ENCODE measurements around the gene ARHGEF7. TPM values are rescaled to one million over a fixed set of nuclear protein-coding genes. Genes with fewer than 3 reads are reported as not detected.
"Not testable (repeated sequence)": the region's sequence is repeated elsewhere in the genome, so short reads cannot be mapped to it uniquely, and the experiment has no call there.

Gene ARHGEF7
- total and polyA plus RNA-seq, 2 experiments from 2014 or later, result 30.1 to 46.8 TPM

- 10% methylated on average over 2 of the region's 2 CpGs for WGBS (ENCODE audit: low lambda C conversion rate, missing lambda C conversion rate)
- Histone ChIP-seq H4K20me1 (ENCODE audit: insufficient read depth, poor library complexity, severe bottlenecking) (no peaks in the 10 kb centered on the region), H2AFZ (peak overlapping the region; percentile 89), H3K79me2 (no peaks in the 10 kb centered on the region), H3K9me2 (replicated peaks; ENCODE audit: insufficient read depth) (no peaks in the 10 kb centered on the region), H3K27ac (no peak overlapping the region), H3K9me3 (ENCODE audit: low read depth) (no peaks in the 10 kb centered on the region), H3K4me2 (peak overlapping the region; percentile 96), H3K36me3 (replicated peaks; ENCODE audit: insufficient read depth, low read depth) (no peaks in the 10 kb centered on the region), H3K4me3 (peak overlapping the region; percentile 73), H3K4me1 (ENCODE audit: insufficient read depth) (peaks cover 3% of the 10 kb centered on the region), H3K27me3 (no peaks in the 10 kb centered on the region)
- TF ChIP-seq EZH2 (IDR thresholded peaks at IDR 0.05; ENCODE audit: borderline replicate concordance) (no peak), EZH2phosphoT487 (IDR thresholded peaks at IDR 0.05; ENCODE audit: low read depth, severe bottlenecking, unreplicated experiment) (no peak)
- TF ChIP-seq, protein P1, sequence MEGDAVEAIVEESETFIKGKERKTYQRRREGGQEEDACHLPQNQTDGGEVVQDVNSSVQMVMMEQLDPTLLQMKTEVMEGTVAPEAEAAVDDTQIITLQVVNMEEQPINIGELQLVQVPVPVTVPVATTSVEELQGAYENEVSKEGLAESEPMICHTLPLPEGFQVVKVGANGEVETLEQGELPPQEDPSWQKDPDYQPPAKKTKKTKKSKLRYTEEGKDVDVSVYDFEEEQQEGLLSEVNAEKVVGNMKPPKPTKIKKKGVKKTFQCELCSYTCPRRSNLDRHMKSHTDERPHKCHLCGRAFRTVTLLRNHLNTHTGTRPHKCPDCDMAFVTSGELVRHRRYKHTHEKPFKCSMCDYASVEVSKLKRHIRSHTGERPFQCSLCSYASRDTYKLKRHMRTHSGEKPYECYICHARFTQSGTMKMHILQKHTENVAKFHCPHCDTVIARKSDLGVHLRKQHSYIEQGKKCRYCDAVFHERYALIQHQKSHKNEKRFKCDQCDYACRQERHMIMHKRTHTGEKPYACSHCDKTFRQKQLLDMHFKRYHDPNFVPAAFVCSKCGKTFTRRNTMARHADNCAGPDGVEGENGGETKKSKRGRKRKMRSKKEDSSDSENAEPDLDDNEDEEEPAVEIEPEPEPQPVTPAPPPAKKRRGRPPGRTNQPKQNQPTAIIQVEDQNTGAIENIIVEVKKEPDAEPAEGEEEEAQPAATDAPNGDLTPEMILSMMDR (IDR thresholded peaks at IDR 0.05; ENCODE audit: poor library complexity), result no peak
- DNase-seq (ENCODE audit: low spot score), result no peak
Measured at GRCh38 chr13:111068009-111068350, 47.1 kb upstream of the ARHGEF7 start.

GRCh38 chr13:111071120-111071519, 44.0 kb upstream of the ARHGEF7 start:
- H3K27ac ChIP-seq; H3K27me3 ChIP-seq; H3K9me3 ChIP-seq (ENCODE audit: low read depth); H3K4me3 ChIP-seq; H3K79me2 ChIP-seq; H4K20me1 ChIP-seq (ENCODE audit: insufficient read depth, poor library complexity, severe bottlenecking); H3K4me2 ChIP-seq; H2AFZ ChIP-seq; H3K9me2 ChIP-seq (replicated peaks; ENCODE audit: insufficient read depth); H3K36me3 ChIP-seq (replicated peaks; ENCODE audit: insufficient read depth, low read depth); DNase-seq (ENCODE audit: low spot score); H3K4me1 ChIP-seq (ENCODE audit: insufficient read depth): not testable (repeated sequence)
- 61% methylated on average over 4 of the region's 4 CpGs for WGBS (ENCODE audit: low lambda C conversion rate, missing lambda C conversion rate)

DNA sequence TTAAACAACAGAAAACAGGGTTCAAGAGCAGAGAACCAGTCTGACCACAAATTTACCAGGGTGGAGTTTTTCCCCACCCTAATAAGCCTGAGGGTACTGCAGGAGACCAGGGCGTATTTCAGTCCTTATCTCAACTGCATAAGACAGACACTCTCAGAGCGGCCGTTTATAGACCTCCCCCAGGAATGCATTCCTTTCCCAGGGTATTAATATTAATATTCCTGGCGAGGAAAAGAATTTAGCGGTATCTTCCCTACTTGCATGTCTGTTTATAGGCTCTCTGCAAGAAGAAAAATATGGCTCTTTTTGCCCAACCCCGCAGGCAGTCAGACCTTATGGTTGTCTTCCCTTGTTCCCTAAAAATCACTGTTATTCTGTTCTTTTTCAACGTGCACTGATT, 43.6 kb upstream of the ARHGEF7 start:
- not testable (repeated sequence) for H3K4me1 ChIP-seq (ENCODE audit: insufficient read depth); H3K27me3 ChIP-seq; H3K9me2 ChIP-seq (replicated peaks; ENCODE audit: insufficient read depth); H3K79me2 ChIP-seq; H3K9me3 ChIP-seq (ENCODE audit: low read depth); H4K20me1 ChIP-seq (ENCODE audit: insufficient read depth, poor library complexity, severe bottlenecking); H2AFZ ChIP-seq; H3K36me3 ChIP-seq (replicated peaks; ENCODE audit: insufficient read depth, low read depth); H3K4me3 ChIP-seq; H3K27ac ChIP-seq; DNase-seq (ENCODE audit: low spot score); H3K4me2 ChIP-seq
- WGBS (ENCODE audit: low lambda C conversion rate, missing lambda C conversion rate), result 74% methylated on average over 7 of the region's 7 CpGs

DNA sequence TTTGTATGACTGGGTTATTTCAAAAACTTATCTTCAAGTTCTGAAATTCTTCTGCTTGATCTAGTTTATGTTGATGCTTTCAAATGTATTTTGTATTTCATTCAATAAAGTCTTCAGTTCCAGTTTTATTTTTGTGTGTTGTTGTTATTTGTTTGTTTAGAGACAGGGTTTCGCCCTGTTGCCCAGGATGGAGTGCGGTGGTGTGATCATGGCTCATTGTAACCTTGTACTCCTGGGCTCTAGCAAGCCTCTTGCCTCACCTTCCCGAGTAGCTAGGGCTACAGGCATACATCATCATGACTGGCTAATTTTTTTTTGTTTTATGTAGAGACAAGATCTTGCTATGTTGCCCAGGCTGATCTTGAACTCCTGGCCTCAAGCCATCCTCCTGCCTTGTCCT, 40.3 kb upstream of the ARHGEF7 start:
- WGBS (ENCODE audit: low lambda C conversion rate, missing lambda C conversion rate), result 85% methylated on average over 3 of the region's 3 CpGs
- Histone ChIP-seq H3K9me2 (replicated peaks; ENCODE audit: insufficient read depth) (no peaks in the 10 kb centered on the region), H4K20me1 (ENCODE audit: insufficient read depth, poor library complexity, severe bottlenecking) (no peaks in the 10 kb centered on the region), H2AFZ (no peak overlapping the region), H3K4me1 (ENCODE audit: insufficient read depth) (no peaks in the 10 kb centered on the region), H3K9me3 (ENCODE audit: low read depth) (peaks cover 5% of the 10 kb centered on the region), H3K79me2 (no peaks in the 10 kb centered on the region), H3K27me3 (no peaks in the 10 kb centered on the region), H3K4me3 (no peak overlapping the region), H3K4me2 (no peak overlapping the region), H3K27ac (no peak overlapping the region), H3K36me3 (replicated peaks; ENCODE audit: insufficient read depth, low read depth) (no peaks in the 10 kb centered on the region)
- TF ChIP-seq, protein P1 (IDR thresholded peaks at IDR 0.05; ENCODE audit: poor library complexity), result no peak
- TF ChIP-seq EZH2 (IDR thresholded peaks at IDR 0.05; ENCODE audit: borderline replicate concordance), result no peak
- no peak for TF ChIP-seq EZH2phosphoT487 (IDR thresholded peaks at IDR 0.05; ENCODE audit: low read depth, severe bottlenecking, unreplicated experiment)
- DNase-seq (ENCODE audit: low spot score), result no peak
